Kidney capillary endothelial cell (primary cell): Measurements from ENCODE around the gene HOXA6.

Source experiments
- DNase-seq: peaks from one replicate; pipeline ENCODE4 v3.0.0-alpha.2; 2018; ENCODE audit warnings: low spot score

Gene HOXA6

DNA sequence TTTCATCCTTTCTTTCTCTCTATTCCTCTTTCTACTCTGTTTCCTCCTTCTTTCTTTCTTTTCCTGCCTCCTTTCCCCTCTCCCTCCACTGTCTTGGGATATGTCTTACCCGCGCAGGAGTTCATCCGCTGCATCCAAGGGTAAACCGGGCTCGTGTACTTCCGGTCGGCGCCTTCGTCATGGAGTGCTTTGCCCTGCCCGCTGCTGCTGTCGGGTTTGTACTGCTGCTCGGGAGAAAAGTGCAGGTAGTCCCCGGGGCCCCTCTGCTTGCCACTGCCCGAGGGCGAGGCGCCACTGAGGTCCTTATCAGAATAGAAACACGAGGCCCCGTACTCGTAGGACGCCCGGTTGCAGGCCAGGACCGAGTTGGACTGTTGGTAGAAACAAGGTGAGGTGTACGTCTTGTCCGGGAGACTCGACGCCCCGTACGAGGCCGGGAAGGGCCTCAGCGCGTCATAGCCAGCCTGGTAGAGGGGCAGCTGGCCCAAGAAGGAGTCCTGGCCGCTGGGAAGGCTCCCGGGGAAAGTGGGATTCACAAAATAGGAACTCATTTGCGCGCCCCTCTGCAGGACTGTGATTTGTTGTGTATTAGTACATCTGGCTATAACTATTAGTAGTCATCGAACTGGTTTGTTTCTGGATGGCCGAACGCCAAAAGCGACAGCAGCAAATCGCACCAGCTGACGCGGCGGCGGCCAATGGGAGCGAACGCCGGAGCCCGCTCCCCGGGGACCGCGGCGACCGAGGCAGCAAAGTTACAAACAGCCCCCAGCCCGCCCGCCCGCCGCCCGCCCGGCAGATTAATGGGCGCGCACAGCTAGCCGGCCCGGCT, at the start of gene HOXA6:
HOXA6 (minus strand) TSS at position 576 of the 832 bp plus-strand sequence; CDS start at position 551, 25 bp downstream.
- DNase-seq, result no peak

DNA sequence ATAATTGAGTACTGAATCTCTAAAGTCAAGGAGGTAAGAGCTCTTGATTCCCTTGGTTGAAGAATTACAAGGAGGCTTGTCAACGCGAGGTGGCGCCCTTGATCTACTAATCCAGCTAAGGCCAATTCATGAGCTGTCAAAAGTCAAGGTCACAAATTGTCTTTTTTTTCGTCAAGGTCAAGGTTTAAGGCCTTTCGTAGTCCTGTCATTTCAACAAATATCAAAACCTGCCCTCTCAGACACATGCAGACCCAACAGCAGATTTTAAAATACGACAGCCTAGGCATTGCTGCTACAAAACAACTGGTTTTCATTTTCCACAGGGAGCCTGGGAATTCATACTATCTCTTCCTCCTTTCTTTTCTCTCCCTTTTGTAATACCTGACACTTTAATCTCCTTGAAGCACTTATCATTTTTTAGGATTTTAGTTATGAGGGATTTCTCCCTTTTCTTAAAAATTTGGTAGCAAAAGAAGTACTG, 48.8 kb upstream of the HOXA6 start:
- peak; percentile 77 for DNase-seq

DNA sequence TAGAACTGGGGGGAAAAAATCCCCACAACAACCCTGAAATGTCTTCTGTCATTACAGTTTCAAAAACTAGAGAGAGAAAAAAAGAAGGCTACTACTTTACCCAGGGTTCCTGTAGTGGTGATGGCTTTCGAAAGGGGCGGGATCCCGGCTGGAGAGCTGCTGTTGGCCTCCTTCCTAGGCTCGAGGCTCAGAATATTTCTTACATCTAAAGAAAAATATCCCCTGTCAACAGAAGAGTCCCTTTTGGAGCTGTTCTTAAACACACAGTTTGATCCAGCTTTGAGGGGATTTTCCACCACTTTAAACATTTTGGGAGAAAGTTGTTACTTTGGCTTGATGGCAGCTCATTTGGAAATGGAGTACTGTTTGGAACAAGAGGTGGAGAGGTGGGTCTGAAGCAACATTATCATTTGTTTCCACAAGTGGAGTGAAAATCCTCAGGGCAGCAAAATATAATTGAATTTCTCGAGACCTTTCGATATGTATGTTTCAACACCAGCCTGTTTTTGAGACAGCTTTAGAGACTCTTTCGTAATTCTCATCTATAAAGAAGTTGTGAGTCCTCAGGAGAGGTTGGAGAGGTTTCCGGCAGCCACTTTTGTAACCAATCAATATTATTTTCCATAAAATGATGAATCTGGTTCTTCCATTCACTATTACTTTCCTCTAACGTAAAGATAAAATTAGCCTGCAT, 47.3 kb upstream of the HOXA6 start:
- no peak for DNase-seq

DNA sequence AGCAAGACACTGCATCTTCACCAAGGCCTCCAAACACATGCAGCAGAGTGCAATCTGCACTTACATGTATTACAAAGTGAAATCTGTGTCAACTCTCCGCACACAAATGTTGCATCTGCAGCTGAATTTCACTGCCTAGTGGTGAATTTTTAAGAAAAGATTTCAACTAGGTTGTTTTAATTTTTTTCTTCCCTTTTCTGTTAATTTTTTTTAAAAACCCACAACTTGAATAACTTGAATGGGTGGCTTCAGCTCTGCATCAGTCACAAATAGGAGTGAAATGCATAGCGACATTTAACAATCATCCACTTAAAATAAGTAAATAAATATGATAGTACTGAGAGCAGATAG, 46.4 kb upstream of the HOXA6 start:
- DNase-seq, result no peak

DNA sequence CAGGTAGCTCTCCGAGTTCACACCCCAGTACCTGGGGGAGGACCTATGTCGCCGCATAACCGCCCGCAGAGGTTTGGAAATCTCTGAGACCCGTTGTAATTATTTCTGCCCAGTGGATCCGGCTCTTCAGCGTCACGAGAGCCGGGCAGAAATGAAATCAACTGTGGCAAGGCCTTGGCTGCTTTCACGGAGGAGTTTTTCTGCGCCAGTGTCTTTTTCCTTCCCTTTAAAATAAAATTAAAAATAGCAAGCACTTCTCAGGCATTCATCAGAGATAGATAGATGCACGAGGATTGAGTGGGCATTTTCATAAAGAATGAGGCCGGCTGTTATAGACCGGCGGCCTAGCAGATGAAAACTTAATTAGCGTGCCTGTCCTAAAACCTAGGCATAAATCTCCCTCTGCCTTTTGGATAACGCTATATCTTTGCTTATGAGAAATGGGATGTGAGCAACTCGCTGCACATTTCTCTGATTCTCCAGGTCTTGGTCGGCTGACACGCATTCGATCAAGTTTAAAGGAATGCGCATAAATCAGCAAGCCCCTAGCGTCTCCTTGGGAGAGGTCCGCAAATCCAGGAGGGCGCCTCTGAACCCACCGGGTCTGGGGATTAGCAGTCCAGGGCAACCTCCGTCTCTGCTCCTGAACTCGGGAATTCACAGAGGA, 45.9 kb upstream of the HOXA6 start:
- no peak for DNase-seq

DNA sequence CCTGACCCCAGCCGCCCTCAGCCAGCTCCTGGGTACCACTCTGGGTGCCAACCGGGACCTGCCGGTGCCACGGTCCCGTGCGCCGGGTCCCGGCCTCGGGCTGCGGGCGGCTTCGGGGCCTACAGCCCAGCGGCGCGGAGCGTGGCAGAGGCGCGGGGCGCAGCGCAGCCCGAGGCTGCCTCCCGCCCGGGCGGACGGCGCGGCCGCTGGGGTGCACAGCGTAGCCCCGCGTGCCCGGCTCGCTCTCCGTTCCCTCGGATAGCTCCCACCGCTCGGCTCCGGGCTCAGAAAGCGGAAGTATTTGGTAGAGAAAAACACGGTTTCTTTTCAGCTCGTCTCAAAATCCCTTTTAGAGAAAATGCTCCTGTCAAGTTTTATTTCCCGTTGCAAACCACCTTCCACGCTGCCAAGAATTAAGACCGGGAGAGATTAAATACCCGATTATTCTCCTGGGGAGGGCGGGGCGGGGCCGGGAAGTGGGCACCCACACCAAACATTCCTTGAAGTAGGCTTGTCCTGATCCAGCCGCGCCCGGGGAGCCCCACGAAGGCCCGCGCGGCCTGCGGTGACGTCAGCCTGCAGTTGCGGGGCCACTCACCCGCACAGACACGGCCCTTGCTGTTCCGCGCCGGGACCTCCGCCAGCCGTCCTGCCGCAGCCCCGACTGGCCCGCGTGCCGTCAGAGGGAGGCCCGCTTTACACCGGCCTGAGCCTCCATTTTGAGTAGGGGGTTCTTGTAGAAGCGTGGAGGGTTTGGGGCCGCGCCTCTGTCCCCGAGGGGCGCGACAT, 45.2 kb upstream of the HOXA6 start:
- DNase-seq, result no peak

DNA sequence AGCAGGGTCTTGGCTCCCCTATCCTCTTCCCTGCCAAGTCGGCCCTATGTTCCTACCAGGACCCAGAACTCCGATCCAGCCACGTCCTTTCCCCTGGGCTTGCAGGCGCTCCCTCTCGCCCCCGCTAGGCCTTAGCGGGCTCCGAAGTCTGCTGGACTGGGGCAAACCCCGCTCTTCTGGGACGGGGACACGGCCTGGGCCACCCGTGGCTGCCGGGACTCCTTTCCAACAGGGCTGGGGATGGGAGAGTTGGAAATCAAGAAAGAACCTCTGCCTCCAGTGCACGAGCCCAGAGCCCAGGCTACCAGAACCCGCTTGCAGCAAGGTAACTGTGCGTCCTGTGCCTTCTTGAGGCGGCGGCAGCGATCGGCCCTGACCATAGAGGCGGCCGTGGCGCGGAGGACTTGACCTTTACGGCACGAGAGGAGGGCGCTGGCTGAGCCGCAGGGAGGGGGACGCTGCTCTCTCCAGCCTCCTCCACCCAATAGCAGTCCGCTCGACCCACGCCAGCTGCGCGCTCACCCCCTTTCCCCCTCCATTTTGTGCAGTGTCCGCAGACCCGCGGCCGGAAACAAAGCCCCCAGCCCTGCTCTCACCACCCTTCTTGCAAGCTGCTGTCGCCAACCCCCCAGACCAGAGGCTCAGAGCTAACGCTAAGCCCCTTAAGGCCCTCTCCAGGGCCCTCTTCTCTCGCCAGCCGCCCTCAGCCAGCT, 44.4 kb upstream of the HOXA6 start:
- no peak for DNase-seq

DNA sequence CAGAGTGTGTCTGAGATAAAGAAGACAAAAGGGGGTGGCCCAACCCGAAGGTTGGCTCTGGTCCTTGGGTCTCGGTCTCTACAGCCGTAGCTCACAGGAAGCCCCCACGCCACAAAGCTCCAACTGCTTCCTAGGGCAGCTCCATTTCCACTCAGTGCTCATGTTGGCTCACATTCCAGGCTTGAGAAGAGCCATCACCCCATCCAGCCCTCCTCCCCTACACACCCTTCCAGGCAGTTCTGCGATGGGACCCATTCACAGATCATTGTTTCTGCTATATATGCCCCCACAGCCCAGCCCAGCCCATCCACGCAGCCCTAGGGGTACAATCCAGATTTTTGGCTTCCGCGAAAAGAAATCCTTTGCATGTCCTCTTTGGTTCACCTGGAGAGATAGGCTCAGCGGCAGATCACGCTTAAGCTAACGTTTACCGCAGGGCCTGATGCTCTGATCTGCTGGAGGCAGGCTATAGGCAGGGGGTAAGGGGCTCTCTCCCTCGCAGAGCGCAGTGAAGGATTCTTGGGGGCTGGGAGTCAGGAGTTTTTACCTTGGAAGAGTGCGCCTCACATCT, 43.7 kb upstream of the HOXA6 start:
- no peak for DNase-seq

DNA sequence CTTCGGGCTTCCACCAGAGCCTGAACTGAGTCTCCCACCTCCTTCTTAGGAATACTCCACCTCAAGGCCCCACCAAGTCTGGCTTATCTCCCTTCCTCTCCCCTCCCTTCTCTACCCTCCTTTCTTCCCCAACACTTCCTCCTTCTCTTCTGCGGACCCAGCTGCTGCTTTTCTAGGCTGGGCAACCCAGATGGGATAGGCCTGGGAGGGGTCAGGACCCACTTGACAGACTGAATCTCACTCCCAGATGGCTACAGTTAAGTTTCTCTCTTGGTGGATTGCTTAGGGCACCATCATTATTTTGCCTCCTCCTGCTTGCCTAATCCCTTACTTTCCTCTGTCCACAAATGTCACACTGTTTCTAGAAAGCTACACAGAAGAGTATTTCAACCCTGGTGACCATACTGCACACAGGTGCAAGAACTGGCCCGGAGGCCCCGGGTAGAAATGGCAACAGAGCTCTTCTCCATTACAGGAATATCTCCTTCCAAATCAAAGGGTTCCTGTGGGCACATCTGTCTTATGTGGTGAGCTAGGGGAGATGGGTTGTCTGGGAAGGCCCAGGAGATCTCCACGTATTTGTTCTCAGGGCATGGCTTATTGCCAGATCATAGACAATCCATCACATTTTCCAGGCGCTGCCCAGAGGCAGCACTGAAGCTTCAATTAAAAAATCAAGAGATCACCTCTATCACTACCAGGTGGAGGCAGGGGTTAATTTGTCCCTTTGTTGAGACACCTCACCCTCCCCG, 42.6 kb upstream of the HOXA6 start:
- DNase-seq, result no peak

DNA sequence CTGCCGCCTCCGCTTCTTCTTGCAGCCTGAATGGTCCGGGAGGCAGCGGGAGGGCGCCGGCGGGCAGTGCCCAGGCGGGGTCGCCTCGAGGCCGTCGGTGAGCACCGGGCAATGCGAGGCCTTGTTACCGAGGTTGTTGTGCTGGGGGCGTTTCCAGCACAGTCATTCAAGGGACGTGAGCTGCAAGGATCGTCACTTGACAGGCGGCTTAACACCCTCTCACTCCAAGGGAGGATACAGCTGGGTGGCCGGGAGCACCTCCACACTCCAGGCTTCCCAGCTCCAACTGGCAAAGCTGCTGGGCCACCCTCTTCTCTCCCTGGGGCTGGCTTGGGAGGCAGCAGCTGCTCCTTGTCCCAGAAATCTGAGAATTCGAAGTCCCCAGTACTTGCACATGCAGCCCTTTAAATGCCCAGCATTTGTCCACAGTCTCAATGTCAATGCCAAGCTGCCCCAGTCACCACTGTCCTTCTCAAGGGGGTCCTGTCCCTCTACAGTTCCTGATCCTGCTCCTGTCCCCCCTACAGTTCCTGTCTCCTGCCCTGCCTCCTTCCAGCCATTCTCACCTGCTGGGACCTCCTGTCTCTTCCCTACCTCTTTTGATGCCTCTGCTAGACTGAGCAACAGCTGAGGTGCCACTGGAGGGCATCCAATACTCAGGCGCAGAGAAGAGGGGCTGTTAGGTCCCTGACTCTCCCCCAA, 41.9 kb upstream of the HOXA6 start:
- no peak for DNase-seq

DNA sequence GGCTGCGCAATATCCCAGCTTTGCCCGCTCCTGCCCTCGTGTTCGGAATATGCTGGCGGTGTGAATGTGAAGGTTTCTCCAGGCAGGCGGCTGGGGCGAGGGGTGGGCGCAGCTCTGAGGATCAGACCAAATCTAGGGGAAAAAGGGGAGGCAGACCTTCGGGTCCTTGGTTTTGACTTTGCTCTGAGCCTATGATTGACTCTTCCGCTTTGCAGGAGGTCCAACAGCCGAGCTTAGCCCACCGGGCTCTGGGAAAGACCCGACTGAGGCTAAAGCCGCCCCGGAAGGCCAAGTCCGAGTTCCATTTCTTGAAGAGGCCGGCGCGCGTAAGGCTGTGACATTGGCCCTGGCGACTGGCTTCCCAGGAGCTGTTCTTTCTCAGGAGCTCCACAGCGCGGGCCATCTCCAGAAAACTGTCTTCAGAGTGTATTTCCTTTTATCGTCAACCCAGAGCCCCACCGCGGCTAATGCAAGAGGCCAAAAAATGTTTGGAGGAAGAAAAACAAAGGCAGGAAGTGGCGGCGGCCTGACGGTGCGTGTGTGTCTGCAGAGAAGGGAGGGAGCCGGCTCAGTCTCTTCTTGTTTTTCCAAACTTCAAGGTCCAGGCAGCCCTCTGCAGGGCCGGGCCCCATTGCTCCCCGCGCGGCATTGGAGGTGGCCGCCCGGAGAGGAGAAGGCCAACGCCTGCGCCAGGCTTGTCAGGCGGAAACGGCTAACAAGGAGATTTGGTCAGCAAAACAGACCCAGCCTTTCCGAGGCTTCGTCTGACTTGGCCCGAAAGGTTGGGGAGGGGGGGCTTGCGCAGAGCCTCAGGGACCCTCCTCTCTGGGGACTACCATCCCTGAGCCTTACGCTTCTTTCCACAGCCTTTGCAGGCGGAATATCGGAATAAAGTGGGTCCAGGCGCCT, 41.1 kb upstream of the HOXA6 start:
- no peak for DNase-seq

DNA sequence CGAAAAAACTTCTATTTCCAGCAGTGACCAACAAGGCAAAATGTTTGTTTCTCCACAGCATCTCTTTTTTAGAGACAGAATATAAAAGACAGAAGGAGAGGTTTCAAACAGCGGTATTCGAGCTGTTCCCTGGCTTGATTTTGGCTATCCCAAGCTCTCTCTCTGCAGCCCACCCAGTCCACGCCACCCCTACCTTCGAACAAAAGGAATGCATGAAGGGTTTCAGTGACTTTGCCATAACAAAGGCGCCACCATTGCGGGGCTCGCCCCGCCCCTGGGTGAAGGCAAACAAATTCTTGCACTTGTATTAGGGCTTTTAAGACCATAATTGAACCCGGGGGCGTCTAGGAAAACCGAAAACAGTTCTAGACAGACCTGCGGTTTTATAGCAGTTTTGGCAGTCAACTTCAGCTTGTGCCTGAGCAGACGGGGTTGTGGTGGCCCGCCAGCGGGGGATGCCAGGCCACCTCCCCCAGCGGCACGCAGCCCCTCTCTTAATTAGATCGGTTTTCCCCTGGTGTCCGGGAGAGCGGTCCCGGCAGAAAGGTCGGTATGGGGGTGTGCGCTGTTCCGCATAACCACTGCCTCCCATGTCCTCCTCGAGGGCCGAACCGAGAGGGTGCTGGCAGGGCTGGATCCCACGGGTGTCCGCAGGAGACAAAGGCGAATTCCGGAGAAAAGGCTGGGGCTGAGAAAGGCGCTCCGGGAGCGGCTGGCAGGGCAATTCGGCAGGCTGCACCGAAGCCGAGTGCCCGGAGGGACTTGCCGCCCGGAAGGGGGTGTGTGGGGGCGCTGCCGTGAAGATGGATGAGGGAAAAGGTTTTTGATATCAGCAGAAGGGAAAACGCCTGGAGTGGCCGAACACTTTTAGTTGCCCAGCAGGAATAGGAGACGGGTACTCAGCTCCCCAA, 40.2 kb upstream of the HOXA6 start:
- no peak for DNase-seq

DNA sequence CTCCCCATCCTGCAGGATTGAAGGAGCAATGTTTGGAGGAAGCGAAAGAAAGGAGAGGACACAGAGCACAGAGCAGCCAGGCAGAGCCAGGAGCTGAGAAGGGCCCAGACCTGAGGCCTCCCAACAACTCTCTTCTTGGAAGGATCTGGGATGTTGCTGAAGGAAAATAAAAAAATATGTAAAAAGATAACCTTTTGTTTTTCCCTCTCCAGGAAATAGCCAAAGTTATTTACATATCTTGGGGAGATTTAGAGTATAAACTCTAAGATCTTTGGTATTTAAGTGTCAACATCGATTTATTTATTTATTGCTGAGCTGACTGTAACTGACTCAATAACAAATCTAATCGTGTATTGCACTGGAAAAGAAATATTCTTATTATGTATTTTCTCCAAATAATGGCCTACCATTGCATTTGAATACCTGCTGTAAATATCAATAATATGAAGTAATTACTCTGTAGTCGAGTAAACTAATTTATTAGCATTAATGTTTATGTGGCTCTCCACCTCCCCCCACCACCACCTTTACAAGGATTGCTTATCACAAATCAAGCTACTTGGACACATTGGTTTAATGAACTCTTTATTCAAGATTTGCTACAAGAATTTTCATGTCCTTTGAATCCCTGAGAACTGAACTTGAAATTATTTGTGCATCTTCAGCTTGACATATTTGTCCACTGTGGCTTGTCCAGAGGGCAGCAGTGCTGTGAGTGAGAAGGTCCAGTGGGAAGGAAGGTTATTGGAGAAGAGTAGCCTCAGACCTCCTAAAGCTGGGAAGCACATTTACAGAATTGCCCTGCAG, 39.3 kb upstream of the HOXA6 start:
- DNase-seq, result no peak

DNA sequence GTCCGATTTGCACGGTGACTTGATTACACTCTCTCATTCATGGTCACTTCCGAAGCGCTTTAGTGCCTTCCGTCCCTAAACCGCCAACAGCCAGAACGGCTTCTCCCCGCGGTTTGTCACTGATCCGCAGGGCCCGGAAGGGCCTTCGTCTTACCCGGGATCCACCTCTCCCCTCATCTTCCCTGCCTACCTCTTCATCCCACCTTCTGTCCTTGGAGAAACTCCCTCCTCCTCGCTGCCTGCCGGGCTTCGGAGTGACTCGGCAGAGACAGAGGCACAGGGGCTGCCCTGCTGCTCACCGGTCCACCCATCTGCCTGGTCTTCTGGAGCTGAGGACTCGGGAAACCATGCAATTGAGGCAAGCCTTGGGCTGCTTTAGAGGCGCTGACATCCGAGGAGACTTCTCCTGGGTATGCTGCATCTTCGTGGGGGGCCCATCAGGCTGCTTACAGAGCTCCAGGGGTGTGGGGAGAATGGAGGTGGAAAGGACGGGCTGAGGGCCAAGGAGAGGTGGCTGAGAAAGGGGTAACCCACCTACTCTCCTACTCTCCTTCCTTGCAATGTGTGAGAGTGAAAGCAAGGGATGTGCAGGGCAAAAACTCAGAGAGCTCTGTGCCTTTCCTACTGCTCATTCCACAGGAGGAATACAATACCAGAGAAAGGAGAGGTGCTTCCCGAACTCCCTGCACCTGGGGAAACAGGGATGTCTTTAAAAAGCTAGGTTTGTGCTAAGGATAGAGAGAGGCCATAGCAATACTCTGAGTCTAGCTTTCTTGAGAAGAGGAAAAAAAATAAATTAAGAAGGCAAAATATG, 38.5 kb upstream of the HOXA6 start:
- no peak for DNase-seq

DNA sequence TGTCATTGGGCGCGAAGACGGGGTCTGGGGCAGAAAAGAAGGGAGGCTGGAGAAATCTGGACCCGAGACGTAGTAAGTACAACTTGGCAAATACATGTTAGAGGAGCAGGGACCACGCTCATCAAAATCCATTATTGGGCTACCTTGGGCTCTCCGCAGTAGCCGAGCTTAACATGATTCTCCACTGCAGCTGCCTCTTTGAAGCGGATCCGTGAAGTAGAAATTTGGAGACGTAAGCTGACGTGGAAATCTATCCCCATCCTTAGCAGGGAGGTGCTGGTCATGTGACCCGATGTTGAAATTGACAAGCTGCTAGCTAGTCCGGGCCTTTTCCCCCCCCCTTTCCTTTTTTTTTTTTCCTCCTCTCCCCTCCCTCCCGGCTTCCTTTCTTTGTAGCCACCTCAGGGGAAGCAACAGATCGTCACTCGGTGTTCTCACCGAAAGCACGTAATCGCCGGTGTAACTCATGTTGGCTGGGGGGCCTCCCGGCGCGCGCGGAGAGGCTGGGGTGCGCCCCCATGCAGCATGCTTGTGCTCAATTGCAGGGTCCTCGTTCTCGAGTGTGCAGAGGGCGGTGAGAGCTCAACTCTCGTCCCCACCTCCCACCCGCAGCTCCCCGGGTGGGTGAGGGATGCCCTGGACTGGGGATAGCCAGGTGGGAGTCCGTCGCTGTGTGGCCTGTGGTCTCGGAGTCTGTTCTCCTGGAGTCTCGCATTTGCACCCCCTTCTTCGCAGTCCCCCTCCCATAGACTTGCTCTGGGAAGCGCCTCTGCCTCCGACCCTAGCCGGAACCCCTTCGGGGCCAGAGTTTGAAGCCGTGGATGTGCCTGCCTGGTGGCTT, 37.7 kb upstream of the HOXA6 start, which contains the start of gene HOXA11:
HOXA11 (minus strand) TSS at position 220 of the 841 bp plus-strand sequence; CDS start at position 132, 88 bp downstream.
- no peak for DNase-seq
